GM06990 (cell line): ENCODE data around the gene AGER.

Experiments used
- DNase-seq: peaks from one replicate; pipeline ENCODE4 v3.0.0-alpha.2; 2011; ENCODE audit not compliant: insufficient read length; ENCODE audit errors: extremely low read depth
- H3K27me3 ChIP-seq: replicated peaks from 2 replicates; pipeline ENCODE4 v1.6.0; 2011; ENCODE audit warnings: low read length; ENCODE audit not compliant: control insufficient read depth, insufficient read depth
- H3K36me3 ChIP-seq: 2 replicates; pipeline ENCODE4 v1.5.1; 2011; ENCODE audit warnings: low read length; ENCODE audit not compliant: control insufficient read depth, insufficient read depth
- H3K4me3 ChIP-seq: replicated peaks from 2 replicates; pipeline ENCODE4 v1.5.1; 2011; ENCODE audit warnings: low read depth, mild to moderate bottlenecking, control low read depth, low read length
- TF ChIP-seq, protein P1 (sequence below): IDR thresholded peaks from 2 replicates; pipeline ENCODE4 v1.5.1; 2011; ENCODE audit warnings: low read length, control low read depth, mild to moderate bottlenecking, inconsistent platforms; ENCODE audit not compliant: insufficient read depth, poor library complexity, severe bottlenecking

The AGER gene

DNA sequence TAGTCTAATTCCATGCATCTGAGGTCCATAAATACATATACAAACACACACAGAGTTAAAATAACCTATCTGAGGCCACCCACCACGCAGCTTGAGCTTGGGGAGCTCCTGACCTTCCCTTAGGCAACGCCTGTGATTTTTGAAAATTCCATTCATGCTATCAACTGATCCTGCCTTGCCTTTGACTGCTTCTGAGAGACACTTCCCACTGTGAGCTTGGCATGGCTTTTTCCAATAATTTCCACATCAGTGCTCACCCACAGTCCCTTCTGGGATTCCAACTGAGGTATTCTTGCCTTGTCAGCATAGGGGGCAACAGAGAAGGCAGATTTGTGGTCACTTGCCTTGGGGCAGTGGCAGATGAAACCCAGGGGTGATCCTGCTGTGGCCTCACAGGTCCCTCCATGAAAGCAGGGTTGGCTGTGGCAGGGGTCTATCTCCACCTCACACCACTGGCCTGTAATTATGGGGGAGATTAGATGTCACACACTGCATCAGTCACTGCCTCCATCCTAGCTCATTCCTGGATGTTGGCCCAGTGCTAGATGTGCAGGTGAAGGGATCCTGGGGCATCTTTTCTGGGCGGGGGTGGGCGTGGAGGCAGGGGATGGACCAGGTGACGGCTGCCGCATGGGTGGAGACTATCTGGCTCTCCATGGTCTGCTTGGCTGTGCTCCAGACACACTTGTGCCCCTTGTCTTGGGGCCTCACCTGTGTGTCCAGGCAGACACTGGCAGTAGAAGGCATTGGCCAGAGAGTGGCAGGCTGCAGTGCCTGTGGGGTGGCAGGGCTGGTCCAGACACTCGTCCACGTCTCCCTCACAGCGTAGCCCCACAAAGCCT is 19.6 kb upstream of the AGER start:
- Histone ChIP-seq H3K4me3 (no peak overlapping the region), H3K36me3 (no peaks in the 10 kb centered on the region), H3K27me3 (no peaks in the 10 kb centered on the region; the same call in 1 of the 2 replicates)
- TF ChIP-seq, protein P1, sequence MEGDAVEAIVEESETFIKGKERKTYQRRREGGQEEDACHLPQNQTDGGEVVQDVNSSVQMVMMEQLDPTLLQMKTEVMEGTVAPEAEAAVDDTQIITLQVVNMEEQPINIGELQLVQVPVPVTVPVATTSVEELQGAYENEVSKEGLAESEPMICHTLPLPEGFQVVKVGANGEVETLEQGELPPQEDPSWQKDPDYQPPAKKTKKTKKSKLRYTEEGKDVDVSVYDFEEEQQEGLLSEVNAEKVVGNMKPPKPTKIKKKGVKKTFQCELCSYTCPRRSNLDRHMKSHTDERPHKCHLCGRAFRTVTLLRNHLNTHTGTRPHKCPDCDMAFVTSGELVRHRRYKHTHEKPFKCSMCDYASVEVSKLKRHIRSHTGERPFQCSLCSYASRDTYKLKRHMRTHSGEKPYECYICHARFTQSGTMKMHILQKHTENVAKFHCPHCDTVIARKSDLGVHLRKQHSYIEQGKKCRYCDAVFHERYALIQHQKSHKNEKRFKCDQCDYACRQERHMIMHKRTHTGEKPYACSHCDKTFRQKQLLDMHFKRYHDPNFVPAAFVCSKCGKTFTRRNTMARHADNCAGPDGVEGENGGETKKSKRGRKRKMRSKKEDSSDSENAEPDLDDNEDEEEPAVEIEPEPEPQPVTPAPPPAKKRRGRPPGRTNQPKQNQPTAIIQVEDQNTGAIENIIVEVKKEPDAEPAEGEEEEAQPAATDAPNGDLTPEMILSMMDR, result no peak
- DNase-seq, result no peak

DNA sequence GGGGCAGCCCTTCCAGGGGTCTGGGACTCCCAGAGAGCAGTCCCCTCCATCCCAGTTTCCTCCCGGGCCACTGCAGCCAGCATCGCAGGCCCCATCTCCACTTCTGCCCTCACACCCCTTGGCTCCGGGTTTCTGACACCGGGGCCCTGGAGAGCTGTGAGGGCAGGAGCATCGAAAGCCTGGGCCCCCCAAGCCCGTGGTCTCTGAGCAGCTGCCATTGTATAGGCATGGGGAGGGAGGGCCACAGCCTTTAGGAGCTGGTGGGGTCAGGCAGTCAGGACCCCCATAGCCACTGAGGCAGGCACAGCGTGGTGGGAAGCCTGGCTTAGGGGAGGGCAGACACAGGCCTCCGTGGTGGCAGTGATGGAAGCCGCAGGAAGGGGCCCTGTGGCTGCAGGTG is 18.1 kb upstream of the AGER start:
- no peak for DNase-seq
- Histone ChIP-seq H3K4me3 (no peak overlapping the region), H3K27me3 (no peaks in the 10 kb centered on the region; the same call in 1 of the 2 replicates), H3K36me3 (no peaks in the 10 kb centered on the region)
- TF ChIP-seq, protein P1, result no peak

DNA sequence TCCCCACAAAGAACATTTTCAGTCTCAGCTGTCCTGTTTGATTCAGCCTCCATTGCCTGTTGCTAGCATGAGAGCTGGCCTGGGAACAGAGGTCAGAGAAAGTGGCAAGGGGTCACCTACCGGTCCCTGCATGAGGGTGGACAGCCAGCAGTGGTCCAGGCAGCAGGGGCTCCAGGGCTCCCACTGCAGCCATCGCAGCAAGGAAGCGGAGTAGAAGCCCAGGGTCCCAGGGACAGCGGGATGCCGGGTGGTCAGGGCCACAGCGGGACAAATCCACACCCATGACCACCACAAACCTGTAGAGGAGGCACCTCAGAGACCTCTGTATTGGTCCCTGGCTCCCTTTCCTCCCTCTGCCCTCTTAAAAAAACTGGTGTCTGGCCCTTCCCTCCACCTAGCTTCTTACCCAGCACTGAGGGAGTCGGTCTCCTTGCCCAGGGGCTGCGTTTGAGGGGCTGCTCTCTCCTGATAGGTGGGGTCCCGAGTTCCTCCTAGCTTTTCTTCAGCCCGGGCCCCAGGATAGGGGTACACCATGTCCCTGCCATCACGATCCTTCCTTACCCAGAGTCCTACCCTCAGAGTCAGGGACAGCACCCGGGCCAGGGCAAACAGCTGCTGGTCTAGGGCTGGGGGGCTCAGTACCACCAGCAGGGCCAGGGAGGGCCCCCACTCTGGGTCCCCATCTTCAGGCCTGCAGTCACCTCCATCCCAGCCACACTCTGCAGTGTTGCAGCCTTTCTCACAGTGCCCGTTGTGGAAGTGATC is 16.8 kb upstream of the AGER start:
- no peaks in the 10 kb centered on the region for H3K36me3 ChIP-seq
- TF ChIP-seq, protein P1, result no peak
- DNase-seq, result no peak
- no peak overlapping the region for H3K4me3 ChIP-seq
- H3K27me3 ChIP-seq, result no peaks in the 10 kb centered on the region; the same call in 1 of the 2 replicates

DNA sequence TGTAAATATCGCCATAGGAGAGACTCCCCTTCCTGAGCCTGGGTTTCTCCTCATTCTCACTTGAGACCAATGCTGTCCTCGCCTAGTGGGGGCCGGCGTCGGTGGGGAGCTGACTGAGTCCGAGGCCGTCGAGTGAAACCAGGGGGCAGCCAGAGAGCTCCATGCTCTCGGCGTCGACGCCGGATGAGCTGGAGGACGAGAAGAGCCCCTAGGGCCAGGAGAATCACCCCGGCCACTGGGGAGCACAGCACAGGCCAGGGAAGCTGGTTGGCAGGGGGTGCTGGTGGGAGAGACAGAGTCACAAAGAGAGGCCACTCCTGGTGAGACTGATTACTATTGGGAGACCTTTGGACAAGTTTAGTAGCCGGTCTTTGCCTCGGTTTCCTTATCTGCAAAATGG is 14.8 kb upstream of the AGER start:
- no peaks in the 10 kb centered on the region for H3K27me3 ChIP-seq
- TF ChIP-seq, protein P1, result no peak
- DNase-seq, result no peak
- H3K4me3 ChIP-seq, result no peak overlapping the region
- no peaks in the 10 kb centered on the region for H3K36me3 ChIP-seq

DNA sequence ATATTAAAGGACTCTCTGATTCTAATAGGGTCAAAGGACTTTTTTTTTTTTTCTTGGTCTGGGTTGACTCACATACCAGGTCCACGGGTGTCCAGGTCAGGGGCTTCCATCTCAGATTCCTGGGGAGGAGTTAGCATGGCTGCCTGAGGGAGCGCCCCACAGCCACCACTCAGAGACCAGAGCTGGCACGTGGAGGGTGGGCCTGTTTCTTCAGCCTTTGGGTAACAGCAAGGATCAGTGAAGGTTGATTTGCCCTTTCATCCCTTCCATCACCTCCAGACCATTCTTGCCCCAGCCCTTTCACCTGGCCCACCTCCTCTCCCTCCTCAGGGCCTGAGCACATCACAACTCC is 14.3 kb upstream of the AGER start:
- no peak overlapping the region for H3K4me3 ChIP-seq
- H3K36me3 ChIP-seq, result no peaks in the 10 kb centered on the region
- DNase-seq, result no peak
- TF ChIP-seq, protein P1, result no peak
- H3K27me3 ChIP-seq, result no peaks in the 10 kb centered on the region
